GM18861 (cell line): ENCODE data around the gene GMPR.

Source experiments
- ATAC-seq: cut with Tn5 transposase; IDR thresholded peaks from one replicate; pipeline ENCODE4 v1.9.1; 2021; ENCODE audit not compliant: unreplicated experiment

Gene GMPR

GRCh38 chr6:16296061-16296670 lies 57.8 kb downstream of the GMPR start:
- no peak for ATAC-seq

DNA sequence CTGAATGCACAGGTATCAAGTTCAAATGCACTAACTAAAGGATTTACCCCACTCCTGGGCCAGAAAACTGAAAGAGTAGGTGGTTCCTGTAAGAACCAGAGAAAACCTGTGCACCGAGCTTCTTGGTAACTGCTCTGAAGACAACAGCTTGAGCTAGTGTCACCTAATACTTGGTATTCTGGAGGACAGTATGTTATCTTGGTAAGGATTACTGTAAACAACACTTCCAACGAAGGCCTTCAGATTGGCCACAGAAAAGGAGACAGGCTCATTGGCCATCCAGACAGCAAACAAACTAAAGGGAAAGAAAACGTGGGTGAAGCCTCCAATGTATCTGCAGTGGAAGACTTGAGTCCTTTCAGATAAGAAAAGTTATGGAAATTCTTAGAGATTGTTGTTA lies 61.5 kb downstream of the GMPR start:
- no peak for ATAC-seq

DNA sequence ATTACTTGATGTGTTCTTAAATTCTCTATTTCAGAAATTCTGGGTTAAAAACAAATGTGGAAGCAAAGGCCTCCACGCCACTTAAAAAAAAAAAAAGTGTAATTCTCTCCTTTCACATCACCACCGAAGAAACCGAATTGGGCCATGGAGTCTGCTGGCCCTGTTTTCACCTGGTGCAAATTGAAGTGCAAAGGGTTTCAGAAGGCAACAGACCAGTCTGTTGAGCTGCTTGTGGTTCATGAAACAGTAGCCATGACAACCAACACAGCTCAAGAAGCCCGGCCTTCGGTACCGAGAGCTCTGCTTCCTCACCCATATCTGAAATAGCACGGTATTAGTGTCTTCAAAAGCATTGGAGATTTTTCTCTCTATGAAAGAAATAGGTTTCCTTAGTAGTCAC lies 63.1 kb downstream of the GMPR start:
- peak; percentile 56 for ATAC-seq

GRCh38 chr6:16302721-16303552 lies 64.5 kb downstream of the GMPR start:
- ATAC-seq: no peak

DNA sequence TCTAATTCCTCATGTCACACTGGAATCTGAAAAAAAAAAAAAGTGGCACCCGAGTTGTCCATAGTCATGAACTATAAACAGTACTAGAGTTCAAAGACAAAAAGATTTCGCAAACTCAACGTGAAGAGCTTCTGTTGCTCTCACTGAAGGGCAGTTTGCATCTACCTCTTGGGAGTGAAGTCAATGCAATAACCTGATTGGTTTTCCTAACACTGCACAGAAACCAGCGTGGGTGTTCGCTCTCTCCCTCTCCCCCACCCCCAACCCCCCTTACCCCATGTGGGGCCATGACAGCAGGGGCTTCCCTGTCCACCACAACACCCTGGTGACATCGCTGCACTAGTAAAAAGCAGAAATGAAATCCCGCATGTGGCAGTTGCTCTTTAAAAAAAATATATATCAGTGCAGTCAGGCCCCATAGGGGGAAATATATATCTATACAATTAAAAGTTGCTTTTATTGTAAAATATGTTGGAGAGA lies 66.9 kb downstream of the GMPR start:
- peak; percentile 64 for ATAC-seq

- ATAC-seq: peak; percentile 6
Measured at GRCh38 chr6:16305788-16306187, 67.4 kb downstream of the GMPR start.

DNA sequence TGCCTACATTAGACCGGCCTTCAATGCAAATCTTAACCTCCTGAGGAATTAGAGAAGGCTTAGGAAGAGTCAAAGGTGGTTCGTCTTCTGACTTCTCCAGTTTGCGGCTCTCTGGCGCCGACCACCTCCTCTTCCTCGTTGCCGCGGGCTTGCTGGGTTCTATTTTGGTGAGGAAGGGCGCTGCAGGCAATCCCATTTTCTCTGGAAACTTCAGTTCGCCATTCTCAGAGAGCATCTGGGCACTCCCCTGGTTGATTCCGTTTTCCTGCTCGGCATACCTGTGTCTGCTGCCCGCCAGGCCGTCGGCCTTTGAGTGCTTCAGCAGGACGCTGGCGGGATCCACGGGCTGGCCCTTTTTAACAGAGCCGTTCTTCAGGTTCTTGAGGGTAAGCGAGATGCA lies 67.9 kb downstream of the GMPR start:
- no peak for ATAC-seq

GRCh38 chr6:16311763-16312162 lies 73.4 kb downstream of the GMPR start:
- ATAC-seq: no peak

DNA sequence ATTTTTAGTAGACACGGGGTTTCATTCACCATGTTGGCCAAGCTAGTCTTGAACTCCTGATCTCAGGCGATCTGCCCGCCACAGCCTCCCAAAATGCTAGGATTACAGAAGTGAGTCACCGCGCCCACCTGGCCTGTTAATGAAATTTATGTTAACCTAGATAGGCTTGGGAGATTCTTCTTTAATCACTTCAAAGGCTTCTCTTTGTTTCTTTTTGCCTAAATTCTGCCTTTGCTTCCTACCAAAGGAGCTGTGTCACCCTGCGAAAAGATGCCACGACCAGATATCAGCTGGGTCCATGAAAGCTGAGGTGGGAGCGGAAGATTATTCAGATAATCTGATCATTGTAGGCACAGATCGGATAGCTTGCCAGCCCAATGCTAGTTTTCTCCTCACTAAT lies 75.3 kb downstream of the GMPR start:
- no peak for ATAC-seq

DNA sequence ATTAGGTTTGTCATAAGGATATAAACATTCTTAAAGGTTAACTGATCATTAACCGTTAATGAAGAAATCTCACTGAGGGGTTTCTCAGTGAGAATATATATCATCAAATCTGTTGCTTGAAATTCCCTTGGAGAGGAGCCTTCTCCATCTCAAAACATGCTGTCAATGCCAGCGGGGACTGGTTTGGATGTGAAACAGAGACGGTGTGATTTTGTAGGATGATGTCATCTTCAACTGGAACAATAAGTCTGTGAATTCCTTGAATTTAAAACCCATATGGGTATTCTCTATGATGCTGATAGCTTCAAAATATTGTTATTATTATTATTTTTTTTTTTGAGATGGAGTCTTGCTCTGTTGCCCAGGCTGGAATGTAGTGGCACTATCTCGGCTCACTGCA lies 75.9 kb downstream of the GMPR start:
- no peak for ATAC-seq

DNA sequence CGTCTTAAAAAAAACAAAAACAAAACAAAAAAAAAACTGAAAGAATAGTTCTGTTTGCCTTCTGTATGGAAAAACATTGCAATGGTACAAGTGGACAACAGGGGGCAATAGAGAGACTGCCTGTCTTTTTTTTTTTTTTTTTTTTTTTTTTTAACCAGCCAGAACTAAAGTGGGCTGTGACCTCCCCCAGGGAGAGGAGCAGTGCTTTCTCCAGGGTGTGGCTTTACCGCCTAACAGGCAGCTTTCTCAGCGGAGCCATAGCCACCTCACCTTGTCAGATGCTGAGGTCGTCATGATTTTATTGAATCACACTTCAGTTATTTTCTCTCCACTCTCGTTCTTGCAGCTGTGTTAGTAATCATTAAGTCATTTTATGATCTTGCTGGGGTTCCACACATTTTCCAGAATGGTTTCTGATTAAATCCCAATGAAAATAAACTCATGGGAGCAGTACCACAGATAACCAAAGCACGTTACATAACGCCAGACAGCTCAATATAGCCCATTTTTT lies 78.4 kb downstream of the GMPR start:
- no peak for ATAC-seq

GRCh38 chr6:16318538-16318937 lies 80.2 kb downstream of the GMPR start:
- no peak for ATAC-seq

- no peak for ATAC-seq
Measured at GRCh38 chr6:16318953-16319720, 80.8 kb downstream of the GMPR start.

- peak; percentile 65 for ATAC-seq
Measured at GRCh38 chr6:16319813-16320532, 81.6 kb downstream of the GMPR start.

DNA sequence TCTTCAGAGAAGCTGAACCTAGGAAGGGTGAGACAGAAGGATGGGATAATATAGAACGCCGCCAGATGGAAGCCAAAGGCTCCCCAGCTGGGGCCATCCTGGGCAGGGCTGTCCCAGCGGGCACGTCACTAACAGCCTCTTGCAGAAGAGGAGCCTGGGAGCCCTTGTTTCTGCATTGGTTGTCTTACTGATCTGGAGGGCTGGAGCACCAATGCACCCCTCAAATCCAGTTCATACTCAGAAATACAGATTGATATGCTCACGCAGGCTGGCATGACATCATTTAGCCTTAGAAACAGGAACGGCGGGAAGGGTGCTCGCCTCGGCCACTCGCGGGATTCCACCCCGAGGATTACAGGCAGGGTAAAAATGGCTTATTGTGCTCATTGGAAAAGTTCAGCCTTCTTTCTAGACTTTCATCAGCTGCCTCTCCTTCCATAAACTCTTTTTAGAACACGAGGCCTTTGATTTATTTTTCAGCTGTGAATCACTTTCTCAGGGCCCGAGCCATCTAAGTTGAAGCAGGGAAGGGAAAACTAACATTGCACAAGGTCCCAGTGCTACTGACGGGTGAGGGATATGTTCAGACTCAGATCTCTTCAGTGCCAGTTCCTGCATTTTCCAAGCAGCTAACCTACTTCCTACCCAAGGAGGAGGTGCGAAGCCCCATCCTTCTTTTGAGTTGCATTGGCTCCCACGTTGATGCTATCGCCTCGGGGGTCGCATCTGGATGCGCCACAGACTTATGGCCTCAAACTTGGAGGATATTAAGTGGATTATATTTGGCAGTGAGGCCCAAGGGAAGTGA lies 82.3 kb downstream of the GMPR start:
- ATAC-seq: no peak

GRCh38 chr6:16321341-16321710 lies 82.9 kb downstream of the GMPR start:
- ATAC-seq: no peak

- ATAC-seq: no peak
Measured at GRCh38 chr6:16321826-16322225, 83.4 kb downstream of the GMPR start.

DNA sequence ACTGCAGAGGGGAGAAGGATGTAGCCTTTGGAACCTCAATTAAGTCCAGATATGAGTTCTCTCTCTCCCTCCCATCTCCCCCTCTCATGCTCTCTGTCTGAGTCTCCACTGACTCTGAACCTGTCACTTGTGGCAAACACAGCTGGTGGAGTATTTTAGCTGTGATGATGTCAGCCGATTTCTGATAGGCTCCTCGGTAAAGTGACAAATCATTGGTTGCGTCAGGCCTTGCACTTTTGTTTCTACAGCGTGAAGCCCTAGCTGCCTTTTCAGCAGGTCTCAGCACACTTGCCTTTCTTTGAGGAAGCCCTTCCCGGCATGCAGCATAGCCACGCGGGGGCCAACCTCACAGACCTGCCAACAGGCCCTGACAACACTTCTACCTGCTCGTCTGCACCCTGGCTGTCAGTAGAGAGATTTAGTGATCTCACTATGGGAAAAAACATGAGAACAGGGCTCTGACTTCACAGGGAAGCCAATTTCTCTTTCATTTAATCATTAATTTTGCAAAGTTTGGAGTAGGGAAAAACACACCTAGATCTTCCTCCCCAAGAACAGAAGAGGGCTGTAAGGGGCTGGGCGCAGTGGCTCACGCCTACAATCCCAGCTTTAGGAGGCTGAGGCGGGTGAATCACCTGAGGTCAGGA lies 84.4 kb downstream of the GMPR start:
- peak; percentile 80 for ATAC-seq

DNA sequence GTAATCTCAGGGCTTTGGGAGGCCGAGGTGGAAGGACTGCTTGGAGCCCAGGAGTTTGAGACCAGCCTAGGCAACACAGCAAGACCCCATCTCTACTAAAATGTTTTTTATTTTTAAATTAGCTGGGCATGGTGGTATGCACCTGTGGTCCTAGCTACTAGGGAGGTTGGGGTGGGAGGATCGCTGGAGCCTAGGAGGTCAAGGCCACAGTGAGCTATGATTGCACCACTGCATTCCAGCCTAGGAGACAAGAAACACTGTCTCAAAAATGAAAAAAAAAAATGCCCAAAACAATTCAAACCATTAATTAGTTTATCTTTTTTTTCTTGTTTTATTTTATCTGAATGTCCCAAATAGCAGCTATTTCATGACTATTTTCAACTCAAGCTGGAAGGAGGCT lies 85.8 kb downstream of the GMPR start:
- ATAC-seq: no peak
